A172 (cell line): ENCODE measurements around the gene HDGFL2. TPM values are rescaled to one million over a fixed set of nuclear protein-coding genes. Genes with fewer than 3 reads are reported as not detected.

Experiments used
- total RNA-seq: library from RNA; depleted of rRNA; stranded (reverse); fragments of >200 nt; shearing (Covaris generic); gene quantifications from 2 replicates; pipeline ENCODE4 v1.2.3, GENCODE V29; 2014; rRNA removed

Gene HDGFL2
- total RNA-seq, 1 experiment from 2014 or later: 53.9 TPM

Other genes with a start within 250 kb of the HDGFL2 start
- gene EBI3, start 242.8 kb upstream of the HDGFL2 start, total RNA-seq: 6.4 and 8.1 TPM in 2 replicates
- 39.6 and 42.4 TPM in 2 replicates for gene YJU2, start 225.2 kb upstream of the HDGFL2 start, total RNA-seq
- gene SHD, start 193.0 kb upstream of the HDGFL2 start, total RNA-seq: 0.24 and 0.53 TPM in 2 replicates
- gene TMIGD2, start 169.9 kb upstream of the HDGFL2 start, total RNA-seq: not detected in 2 replicates
- gene FSD1, start 167.7 kb upstream of the HDGFL2 start, total RNA-seq: 43.2 and 61.1 TPM in 2 replicates
- 73.5 and 96.1 TPM in 2 replicates for gene STAP2, start 133.5 kb upstream of the HDGFL2 start, total RNA-seq
- gene MPND, start 128.7 kb upstream of the HDGFL2 start, total RNA-seq: 6.4 and 6.6 TPM in 2 replicates
- 94.0 and 137 TPM in 2 replicates for gene SH3GL1, start 71.8 kb upstream of the HDGFL2 start, total RNA-seq
- gene CHAF1A, start 69.7 kb upstream of the HDGFL2 start, total RNA-seq: 37.8 and 52.7 TPM in 2 replicates
- 87.4 and 97.0 TPM in 2 replicates for gene UBXN6, start 14.5 kb upstream of the HDGFL2 start, total RNA-seq
- gene PLIN4, start 46.2 kb downstream of the HDGFL2 start, total RNA-seq: 0.17 TPM in 2 replicates
- not detected in 2 replicates for gene PLIN5, start 62.9 kb downstream of the HDGFL2 start, total RNA-seq
- 0.09 and 0.10 TPM in 2 replicates for gene LRG1, start 67.7 kb downstream of the HDGFL2 start, total RNA-seq
- 29.2 and 34.1 TPM in 2 replicates for gene SEMA6B, start 87.4 kb downstream of the HDGFL2 start, total RNA-seq
- 7.5 and 9.5 TPM in 2 replicates for gene TNFAIP8L1, start 167.2 kb downstream of the HDGFL2 start, total RNA-seq
- 200 and 211 TPM in 2 replicates for gene MYDGF, start 198.0 kb downstream of the HDGFL2 start, total RNA-seq